Effector memory CD4-positive, alpha-beta T cell (primary cell): ENCODE measurements around the gene ATP5F1D.

ENCODE experiments used
- DNase-seq, 3 donors: peaks; one replicate each; pipeline ENCODE4 v3.0.0-alpha.2; 2020
- H3K27ac ChIP-seq: 2 replicates; pipeline ENCODE4 v1.7.0; 2013; ENCODE audit warnings: mild to moderate bottlenecking, low read length, moderate library complexity; ENCODE audit not compliant: insufficient read depth, poor library complexity, severe bottlenecking
- H3K27me3 ChIP-seq: replicated peaks from 2 replicates; pipeline ENCODE4 v1.7.0; 2013; ENCODE audit warnings: mild to moderate bottlenecking, low read length; ENCODE audit not compliant: insufficient read depth, control insufficient read depth, poor library complexity, severe bottlenecking
- H3K36me3 ChIP-seq: 2 replicates; pipeline ENCODE4 v1.7.0; 2013; ENCODE audit warnings: mild to moderate bottlenecking, low read length, moderate library complexity; ENCODE audit not compliant: control insufficient read depth, insufficient read depth
- H3K4me1 ChIP-seq: 2 replicates; pipeline ENCODE4 v1.7.0; 2013; ENCODE audit warnings: low read length, mild to moderate bottlenecking; ENCODE audit not compliant: control insufficient read depth, insufficient read depth, poor library complexity, severe bottlenecking
- H3K4me3 ChIP-seq: 2 replicates; pipeline ENCODE4 v1.7.0; 2013; ENCODE audit warnings: low read length, low read depth, mild to moderate bottlenecking; ENCODE audit not compliant: insufficient read depth, poor library complexity, severe bottlenecking
- H3K9me3 ChIP-seq: 2 replicates; pipeline ENCODE4 v1.7.0; 2013; ENCODE audit warnings: mild to moderate bottlenecking, low read length, moderate library complexity; ENCODE audit not compliant: control insufficient read depth

ATP5F1D gene

GRCh38 chr19:1271528-1272422, 30.2 kb downstream of the ATP5F1D start:
- peak overlapping the region; percentile 9 for H3K4me3 ChIP-seq

GRCh38 chr19:1272423-1273262, 31.1 kb downstream of the ATP5F1D start:
- Histone ChIP-seq H3K4me1 (peaks cover 71% of the 10 kb centered on the region), H3K27ac (peak overlapping the region; percentile 23), H3K9me3 (no peaks in the 10 kb centered on the region), H3K27me3 (no peaks in the 10 kb centered on the region), H3K4me3 (no peak overlapping the region), H3K36me3 (peaks cover 52% of the 10 kb centered on the region)
- no peak for DNase-seq

More at GRCh38 chr19:1271528-1272422, 30.2 kb downstream of the ATP5F1D start:
- H3K36me3 ChIP-seq = peaks cover 45% of the 10 kb centered on the region
- no peak for DNase-seq
- no peaks in the 10 kb centered on the region for H3K27me3 ChIP-seq
- no peaks in the 10 kb centered on the region for H3K9me3 ChIP-seq
- H3K27ac ChIP-seq = peak overlapping the region; percentile 23
- H3K4me1 ChIP-seq = peaks cover 77% of the 10 kb centered on the region

DNA sequence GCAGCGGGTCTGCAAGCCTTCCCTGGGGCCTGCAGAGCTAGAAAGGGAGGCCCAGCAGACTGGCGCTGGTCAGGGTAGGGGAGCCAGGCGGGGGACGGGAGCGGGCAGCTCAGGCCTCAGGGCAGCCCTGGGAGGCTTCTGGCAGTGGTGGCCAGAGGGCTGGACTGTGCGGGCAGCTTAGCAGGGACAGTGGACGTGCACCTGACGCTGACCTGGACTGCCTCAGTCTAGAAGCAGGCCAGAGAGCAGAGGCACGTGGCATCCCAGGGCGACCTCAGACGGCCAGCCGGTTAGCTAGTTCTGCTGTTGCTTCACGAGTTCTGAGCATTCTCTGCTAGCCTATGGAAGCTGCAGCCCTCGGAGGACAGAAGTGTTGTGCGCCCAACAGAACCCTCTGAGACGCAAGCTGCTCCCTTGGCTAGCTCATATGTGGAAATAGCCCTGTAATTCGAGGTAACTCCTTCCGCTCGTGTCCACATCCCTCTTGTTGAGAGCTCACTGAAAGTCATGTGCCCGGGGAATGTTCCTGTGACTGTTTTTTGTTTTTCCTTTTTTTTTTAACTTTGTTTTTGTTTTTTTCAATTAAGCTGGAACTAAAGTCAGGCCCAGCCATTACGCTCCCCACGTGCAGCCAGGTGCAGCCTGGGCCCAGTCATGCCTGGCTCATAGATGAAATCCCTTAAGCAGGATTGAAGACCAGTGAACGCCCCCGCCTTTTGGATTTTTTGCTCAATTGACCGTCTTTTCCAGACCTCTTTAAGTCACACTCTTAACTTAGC, 31.9 kb downstream of the ATP5F1D start:
- Histone ChIP-seq H3K4me1 (peaks cover 63% of the 10 kb centered on the region), H3K27me3 (no peaks in the 10 kb centered on the region), H3K36me3 (peaks cover 58% of the 10 kb centered on the region), H3K4me3 (no peak overlapping the region), H3K27ac (no peak overlapping the region), H3K9me3 (no peaks in the 10 kb centered on the region)
- DNase-seq = no peak

DNA sequence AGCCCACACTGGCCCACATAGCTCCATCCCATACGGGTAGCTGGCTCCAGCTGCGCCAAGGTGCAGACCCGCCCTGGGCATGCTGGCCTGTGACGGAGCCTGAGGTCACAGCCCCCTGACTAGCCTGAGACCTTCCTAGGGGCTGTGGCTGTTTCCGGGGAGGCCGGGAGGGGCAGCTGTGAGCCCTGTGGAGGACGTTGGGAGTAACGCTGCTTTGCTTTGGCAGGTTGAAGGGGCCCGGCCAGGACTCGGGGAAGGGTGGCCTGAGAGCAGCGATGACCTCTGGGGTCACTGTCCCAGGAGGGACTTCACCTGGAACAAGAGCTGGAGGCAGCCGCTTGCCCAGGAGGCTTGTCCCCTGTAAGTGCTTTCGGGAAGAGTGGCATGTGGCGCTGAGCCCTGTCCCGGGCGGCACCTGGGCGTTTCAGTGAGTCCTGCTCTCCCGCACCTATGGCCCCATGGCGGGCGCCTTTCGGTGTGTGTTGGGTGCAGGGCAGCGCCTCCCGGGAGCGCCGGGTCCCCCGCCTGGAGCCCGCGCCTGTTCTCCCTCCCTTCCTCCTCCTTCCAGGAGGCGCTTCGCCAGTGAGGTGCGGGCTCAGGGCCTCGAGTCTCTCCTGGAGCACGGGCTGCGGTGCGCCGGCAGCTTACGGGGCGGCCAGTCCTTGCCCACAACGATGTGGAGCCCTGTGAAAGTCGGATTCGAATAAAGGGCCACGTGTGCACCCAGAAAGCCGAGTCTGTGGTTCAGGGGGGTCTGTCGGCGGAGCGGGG, 32.7 kb downstream of the ATP5F1D start:
- Histone ChIP-seq H3K27ac (peak overlapping the region; percentile 86), H3K36me3 (peaks cover 66% of the 10 kb centered on the region)

GRCh38 chr19:1274852-1275259, 33.3 kb downstream of the ATP5F1D start:
- H3K4me3 ChIP-seq = peak overlapping the region; percentile 47
- H3K4me1 ChIP-seq = peaks cover 56% of the 10 kb centered on the region
- H3K27me3 ChIP-seq = no peaks in the 10 kb centered on the region
- H3K9me3 ChIP-seq = no peaks in the 10 kb centered on the region
- H3K36me3 ChIP-seq = peaks cover 69% of the 10 kb centered on the region
- DNase-seq = no peak
- peak overlapping the region; percentile 86 for H3K27ac ChIP-seq

More for the DNA sequence above, 32.7 kb downstream of the ATP5F1D start:
- no peak for DNase-seq
- H3K4me3 ChIP-seq = peak overlapping the region; percentile 47
- no peaks in the 10 kb centered on the region for H3K27me3 ChIP-seq
- no peaks in the 10 kb centered on the region for H3K9me3 ChIP-seq
- H3K4me1 ChIP-seq = peaks cover 58% of the 10 kb centered on the region

DNA sequence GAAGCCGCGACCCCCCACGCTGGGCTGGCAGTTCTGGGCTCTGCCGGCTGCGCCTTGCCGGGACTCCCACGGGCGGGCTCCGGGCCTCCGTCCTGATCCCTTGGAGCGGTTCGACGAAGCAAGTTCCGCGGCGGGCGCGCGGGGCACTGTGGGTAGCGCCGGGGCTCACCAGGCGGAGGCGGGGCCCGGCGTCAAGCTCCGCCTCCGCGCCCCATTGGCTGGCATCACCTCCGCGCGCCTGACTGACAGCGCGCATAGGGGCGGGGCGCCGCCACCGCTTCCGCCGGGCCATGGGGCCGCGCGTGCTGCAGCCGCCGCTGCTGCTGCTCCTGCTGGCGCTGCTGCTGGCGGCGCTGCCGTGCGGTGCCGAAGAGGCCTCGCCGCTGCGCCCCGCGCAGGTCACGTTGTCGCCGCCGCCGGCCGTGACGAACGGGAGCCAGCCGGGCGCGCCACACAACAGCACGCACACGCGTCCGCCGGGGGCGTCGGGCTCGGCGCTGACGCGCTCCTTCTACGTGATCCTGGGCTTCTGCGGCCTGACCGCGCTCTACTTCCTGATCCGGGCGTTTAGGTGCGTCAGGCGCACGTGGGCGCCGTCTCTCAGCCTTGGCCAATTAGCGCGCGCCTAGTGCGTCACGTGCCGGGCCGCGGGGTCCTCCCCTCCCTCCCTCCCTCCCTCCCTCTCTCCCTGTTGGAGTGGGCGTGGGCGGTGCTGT, 33.9 kb downstream of the ATP5F1D start, which contains the start of gene FAM174C:
FAM174C (plus strand) TSS at position 271 of the 716 bp plus-strand sequence; CDS start at position 291, 20 bp downstream.
- H3K9me3 ChIP-seq = no peaks in the 10 kb centered on the region
- H3K36me3 ChIP-seq = peaks cover 69% of the 10 kb centered on the region
- no peaks in the 10 kb centered on the region for H3K27me3 ChIP-seq
- H3K4me3 ChIP-seq = peak within 1 kb of the TSS; percentile 52
- peak; percentile 95 to 97 (median 96) for DNase-seq
- H3K27ac ChIP-seq = peak within 1 kb of the TSS; percentile 86
- peaks cover 50% of the 10 kb centered on the region for H3K4me1 ChIP-seq

GRCh38 chr19:1275976-1276627, 34.6 kb downstream of the ATP5F1D start:
- peak overlapping the region; percentile 86 for H3K27ac ChIP-seq
- H3K27me3 ChIP-seq = no peaks in the 10 kb centered on the region
- H3K36me3 ChIP-seq = peaks cover 65% of the 10 kb centered on the region
- peaks cover 43% of the 10 kb centered on the region for H3K4me1 ChIP-seq
- H3K9me3 ChIP-seq = no peaks in the 10 kb centered on the region
- peak overlapping the region; percentile 52 for H3K4me3 ChIP-seq
- no peak for DNase-seq

GRCh38 chr19:1276628-1277022, 35.1 kb downstream of the ATP5F1D start:
- Histone ChIP-seq H3K4me3 (peak overlapping the region; percentile 52), H3K27ac (peak overlapping the region; percentile 86), H3K4me1 (peaks cover 38% of the 10 kb centered on the region), H3K9me3 (no peaks in the 10 kb centered on the region), H3K36me3 (peaks cover 60% of the 10 kb centered on the region), H3K27me3 (no peaks in the 10 kb centered on the region)
- DNase-seq = no peak
